GM19351 (cell line): ENCODE data around the gene KHDRBS2.

Source experiments
- ATAC-seq: cut with Tn5 transposase; IDR thresholded peaks from one replicate; pipeline ENCODE4 v1.9.1; 2021; ENCODE audit warnings: mild to moderate bottlenecking, moderate library complexity; ENCODE audit not compliant: unreplicated experiment

KHDRBS2 gene

DNA sequence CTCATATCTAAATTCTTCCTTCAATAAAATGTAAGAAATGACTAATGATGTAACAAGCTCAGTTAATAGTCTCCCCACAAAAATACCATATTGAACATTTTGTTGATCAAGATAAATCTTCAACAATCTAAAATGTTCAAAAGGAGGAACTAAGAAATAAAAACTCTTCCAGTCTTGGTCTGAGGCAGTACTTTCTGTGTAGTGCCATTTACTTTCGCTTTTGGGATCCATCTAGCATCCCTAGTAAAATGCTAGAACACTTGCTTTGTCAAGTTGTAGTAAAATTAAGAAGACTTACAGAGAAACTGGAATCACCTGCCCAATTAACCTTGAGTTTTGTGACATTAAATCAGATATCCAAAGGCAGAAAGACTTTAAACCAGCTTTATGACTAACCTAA is 246.4 kb downstream of the KHDRBS2 start:
- ATAC-seq, result no peak

GRCh38 chr6:62037445-62037844 is 248.6 kb downstream of the KHDRBS2 start:
- ATAC-seq, result no peak

DNA sequence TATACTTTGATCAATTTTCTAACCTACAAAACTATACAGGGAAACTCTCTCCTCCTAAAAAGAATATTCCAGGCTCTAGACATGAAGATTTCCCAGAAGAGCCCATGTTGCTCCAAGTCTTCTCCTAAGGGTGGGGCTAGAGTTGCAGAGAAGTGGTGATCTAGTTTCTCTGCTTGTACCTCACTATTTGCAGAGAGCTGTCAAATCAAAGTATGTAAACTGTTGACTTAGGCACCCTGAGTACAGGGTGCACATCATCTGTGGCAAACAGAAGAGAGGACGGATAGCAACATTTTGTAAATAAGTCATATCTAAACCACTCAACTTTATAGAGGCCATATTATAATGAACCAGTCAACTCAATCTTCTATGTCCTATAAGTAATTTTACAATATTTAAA is 250.1 kb downstream of the KHDRBS2 start:
- no peak for ATAC-seq

GRCh38 chr6:62013719-62014118 is 272.3 kb downstream of the KHDRBS2 start:
- ATAC-seq, result no peak

DNA sequence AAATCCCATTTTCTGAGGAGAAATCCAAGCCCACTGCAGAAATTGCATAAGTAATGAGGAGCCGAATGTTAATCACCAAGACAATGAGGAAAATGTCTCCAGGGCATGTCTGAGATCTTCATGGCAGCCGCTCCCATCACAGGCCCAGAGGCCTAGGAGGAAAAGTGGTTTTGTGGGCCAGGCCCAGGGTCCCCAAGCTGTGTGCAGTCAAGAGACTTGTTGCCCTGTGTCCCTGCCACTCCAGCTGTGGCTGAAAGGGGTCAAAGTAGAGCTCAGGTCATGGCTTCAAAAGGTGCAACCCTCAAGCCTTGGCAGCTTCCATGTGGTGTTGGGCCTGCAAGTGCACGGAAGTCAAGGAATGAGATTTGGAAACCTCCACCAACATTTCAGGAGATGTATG is 276.6 kb downstream of the KHDRBS2 start:
- ATAC-seq, result no peak

- no peak for ATAC-seq
Observed at GRCh38 chr6:61989616-61990015, 296.4 kb downstream of the KHDRBS2 start.

DNA sequence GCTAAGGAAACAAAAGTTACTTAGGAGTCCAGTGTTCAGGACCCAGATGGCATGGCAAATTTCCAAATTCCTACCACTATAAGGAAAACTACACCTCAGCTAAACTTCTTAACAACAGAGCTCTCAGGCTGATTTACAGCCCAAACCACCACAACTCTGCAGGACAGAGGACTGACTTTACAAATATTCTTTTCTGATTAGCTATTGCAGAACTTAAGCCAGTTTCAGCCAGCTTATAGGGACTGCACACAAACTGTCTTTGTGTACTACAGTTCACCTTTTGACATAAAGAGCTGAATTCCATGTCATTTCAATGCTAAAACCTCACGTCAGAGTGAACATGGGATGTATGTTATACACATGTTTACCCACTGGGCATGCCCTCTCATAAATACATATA is 305.4 kb downstream of the KHDRBS2 start:
- ATAC-seq, result no peak

DNA sequence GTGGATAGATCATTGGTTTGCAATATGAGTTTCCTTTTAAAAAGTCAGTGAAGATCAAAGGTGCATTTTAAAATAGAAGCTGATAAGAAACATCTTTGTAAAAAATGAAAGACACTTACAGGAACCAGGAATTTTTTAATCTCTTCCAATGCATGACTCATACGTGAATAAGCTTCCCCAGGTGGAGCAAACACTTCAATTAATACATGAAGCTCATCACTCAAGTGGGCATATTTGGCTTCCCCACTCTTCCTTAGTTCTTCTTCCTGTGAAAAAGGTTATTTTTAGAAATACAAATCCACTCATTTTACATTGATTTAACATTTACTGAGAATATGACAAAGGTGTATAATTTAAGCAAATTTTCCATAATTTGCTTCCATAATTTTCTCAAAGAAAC is 308.1 kb downstream of the KHDRBS2 start:
- ATAC-seq, result no peak

GRCh38 chr6:61977099-61977498 is 308.9 kb downstream of the KHDRBS2 start:
- no peak for ATAC-seq

DNA sequence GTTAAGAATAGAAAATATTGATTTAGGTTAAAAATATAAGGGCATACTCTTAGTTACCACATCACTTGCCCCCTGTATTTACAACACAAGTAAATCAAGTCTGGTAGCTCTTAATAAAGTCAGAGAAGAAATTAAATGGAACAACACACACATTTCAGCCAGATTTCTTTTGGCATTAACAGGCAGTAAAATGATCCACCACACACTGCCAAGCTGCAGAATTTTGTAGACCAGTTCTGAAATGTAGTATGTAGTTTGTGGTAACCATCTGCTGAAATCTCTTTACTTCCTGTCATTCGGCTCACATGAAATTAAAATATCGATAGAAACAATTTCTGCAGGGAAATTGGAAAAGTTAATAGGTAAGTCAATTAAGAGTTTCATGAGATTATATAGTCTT is 326.8 kb downstream of the KHDRBS2 start:
- ATAC-seq, result no peak

DNA sequence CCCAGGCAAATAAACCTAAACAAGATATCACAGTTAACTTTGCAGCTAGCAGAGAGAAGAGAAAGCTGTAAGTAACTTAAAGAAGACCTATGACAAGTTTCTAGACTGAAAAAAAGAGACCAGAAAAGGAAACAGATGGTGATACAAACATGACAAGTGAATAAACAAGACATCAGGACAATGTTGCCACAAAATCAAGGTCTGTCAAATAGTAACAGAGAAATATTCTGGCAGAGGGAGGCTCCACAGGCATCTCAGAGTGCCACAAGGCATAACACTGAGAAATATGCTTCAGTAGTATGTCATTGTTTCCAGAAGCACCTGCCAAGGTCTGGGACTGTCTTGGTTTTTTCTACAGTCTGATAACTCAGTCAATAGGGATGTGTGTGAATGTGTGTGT is 332.2 kb downstream of the KHDRBS2 start:
- no peak for ATAC-seq

GRCh38 chr6:61951586-61951985 is 334.4 kb downstream of the KHDRBS2 start:
- no peak for ATAC-seq

- no peak for ATAC-seq
Observed at GRCh38 chr6:61950811-61951210, 335.2 kb downstream of the KHDRBS2 start.

DNA sequence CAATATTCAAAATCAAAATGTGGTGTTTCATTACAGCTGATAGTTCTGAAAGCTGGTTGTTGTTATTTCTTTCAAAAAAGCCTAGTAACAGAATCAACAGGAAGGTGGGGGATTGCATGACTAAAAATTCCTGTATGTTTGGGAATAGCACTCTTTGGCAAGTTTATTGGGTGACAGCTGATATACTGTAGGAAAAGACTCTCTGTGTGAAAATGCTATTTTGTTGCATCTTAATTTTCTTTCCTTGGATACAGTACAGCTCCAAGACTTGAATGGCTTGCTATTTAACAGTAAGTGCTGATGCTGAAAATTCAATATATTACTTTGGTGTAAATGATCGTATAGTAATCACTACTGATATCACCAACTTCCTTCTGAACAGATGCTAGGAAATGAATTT is 336.1 kb downstream of the KHDRBS2 start:
- no peak for ATAC-seq

DNA sequence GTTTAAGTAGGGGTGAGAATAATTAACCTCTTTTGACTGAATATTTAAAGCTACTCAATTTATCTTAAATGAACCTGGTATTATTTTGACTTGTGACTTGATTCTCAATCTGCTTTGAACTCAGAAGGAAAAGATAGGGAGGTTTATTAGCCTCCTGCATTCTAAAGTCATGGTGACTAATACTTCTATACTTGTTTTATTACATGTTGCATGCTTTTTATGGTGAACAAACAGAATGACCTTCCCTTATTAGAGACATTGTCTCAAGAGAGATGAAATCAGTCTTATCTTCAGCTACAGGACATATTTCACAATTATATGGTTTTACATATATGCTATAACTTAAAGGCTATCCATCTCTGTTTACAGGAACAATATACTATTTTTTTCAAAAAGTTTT is 336.9 kb downstream of the KHDRBS2 start:
- ATAC-seq, result no peak

GRCh38 chr6:61947311-61947947 is 338.6 kb downstream of the KHDRBS2 start:
- ATAC-seq, result no peak

- ATAC-seq, result no peak
Observed at GRCh38 chr6:61940919-61941318, 345.1 kb downstream of the KHDRBS2 start.

- no peak for ATAC-seq
Observed at GRCh38 chr6:61935242-61935846, 350.7 kb downstream of the KHDRBS2 start.

DNA sequence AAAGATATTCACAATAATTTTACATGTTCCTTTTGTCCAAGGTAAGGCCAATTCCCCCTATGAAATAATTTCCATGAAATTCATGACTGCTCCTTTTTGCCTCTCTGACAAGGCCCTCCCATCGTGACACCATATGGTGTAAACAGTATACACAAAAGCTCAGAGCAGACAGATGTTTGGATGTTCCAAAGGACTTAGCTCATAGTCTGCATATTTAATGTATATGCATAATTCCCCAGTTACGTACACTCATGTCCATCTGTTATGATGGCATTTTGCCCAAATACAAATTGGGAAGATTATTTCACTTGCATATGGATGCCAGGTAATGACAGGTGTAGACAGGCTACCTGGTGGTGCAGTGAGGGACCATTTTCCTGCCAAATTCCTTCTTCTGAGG is 376.5 kb downstream of the KHDRBS2 start:
- no peak for ATAC-seq

DNA sequence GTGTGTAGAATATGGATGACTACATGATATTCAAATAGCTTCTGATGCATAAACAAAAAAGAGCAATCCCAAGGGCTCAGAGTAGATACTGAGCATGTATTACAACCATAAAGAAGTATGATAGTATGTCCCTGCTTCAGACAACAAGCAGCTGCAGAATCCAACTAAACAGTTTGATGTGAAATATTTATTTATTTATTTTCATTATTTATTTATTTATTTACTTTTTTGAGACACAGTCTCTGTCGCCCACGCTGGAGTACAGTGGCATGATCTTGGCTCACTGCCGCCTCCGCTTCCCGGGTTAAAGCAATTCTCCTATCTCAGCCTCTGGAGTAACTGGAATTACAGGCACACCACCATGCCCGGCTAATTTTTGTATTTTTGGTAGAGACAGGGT is 384.3 kb downstream of the KHDRBS2 start:
- ATAC-seq, result no peak

- ATAC-seq, result no peak
Observed at GRCh38 chr6:61894536-61894935, 391.5 kb downstream of the KHDRBS2 start.

GRCh38 chr6:61887423-61887822 is 398.6 kb downstream of the KHDRBS2 start:
- ATAC-seq, result no peak
